GM12891 (cell line): ENCODE data around the gene VPS37C.

Experiments used
- DNase-seq: peaks from one replicate; pipeline ENCODE4 v3.0.0; 2011; ENCODE audit warnings: low spot score; ENCODE audit not compliant: insufficient read length
- FAIRE-seq: peaks from 2 replicates; lab custom pipeline; 2011; peaks lifted over from hg19 to GRCh38; lab: Jason Lieb, UNC
- PAX5 ChIP-seq: IDR thresholded peaks from 2 replicates; pipeline ENCODE4 v1.6.1; 2011; ENCODE audit warnings: low read length, moderate library complexity, mild to moderate bottlenecking; ENCODE audit not compliant: insufficient read depth, severe bottlenecking
- POLR2A ChIP-seq: IDR thresholded peaks from 2 replicates; pipeline ENCODE4 v1.6.1; 2011; ENCODE audit warnings: low read depth, low read length, control low read depth
- POLR2AphosphoS5 ChIP-seq: IDR thresholded peaks from 2 replicates; pipeline ENCODE4 v1.6.1; 2011; ENCODE audit warnings: low read depth, low read length, control low read depth
- POU2F2 ChIP-seq: IDR thresholded peaks from 2 replicates; pipeline ENCODE4 v1.6.1; 2011; ENCODE audit warnings: low read depth, mild to moderate bottlenecking, control low read depth, low read length, moderate library complexity
- SPI1 ChIP-seq: IDR thresholded peaks from 2 replicates; pipeline ENCODE4 v1.6.1; 2011; ENCODE audit warnings: low read depth, low read length, control low read depth
- TAF1 ChIP-seq: IDR thresholded peaks from 2 replicates; pipeline ENCODE4 v1.6.1; 2011; ENCODE audit warnings: low read depth, low read length, control low read depth

Gene VPS37C

DNA sequence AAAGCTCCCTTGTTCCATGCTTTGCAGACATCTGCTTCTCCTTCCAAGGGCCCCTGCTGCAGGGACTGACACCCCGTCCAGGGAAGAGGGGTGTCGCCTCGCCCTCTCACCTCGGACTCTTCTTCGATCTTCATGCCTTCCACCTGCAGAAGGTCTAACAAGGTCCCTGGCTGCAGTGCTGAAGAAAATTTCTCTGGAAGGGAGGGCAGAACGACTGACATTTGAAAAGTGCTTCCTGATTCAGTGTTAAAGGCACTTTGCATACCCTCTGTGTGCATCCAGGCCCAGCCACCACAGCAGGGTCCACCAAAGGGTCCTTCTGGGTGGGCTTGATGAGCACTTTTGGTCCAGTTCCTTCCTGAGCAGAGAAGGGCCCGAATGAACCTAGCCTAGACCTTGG lies 28.1 kb downstream of the VPS37C start:
- DNase-seq = no peak
- FAIRE-seq = no peak
- TF ChIP-seq PAX5 = no peak

GRCh38 chr11:61132646-61133045 lies 28.6 kb downstream of the VPS37C start:
- TF ChIP-seq POLR2AphosphoS5 (no peak), TAF1 (no peak)
- DNase-seq = no peak
- FAIRE-seq = no peak

DNA sequence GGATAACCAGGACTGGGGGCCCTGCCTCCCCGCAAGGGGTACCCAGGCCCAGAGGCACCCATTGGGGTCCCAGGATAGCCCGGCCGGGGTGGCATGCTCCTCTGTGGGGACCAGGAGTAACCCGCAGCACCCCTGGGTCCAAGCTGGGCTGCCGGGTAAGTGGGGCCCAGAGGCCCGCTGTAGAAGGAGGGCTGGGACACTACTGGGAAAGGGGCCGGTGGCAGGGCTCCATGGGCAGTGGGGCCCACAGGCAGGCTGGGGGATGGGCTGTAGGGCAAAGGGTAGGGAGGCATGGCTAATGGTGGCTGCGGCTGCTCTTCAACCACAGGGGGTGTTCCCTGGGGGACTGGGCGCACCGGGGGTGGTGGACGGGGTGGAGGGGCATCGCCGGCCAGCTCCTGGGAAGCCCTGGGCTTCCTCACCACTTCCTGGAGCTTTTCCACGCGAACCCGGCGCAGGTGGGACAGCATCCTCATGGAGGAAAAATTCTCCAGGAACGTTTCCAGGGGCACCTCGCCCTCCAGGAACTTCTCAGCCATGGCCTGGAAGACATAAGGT lies 29.1 kb downstream of the VPS37C start:
- TF ChIP-seq SPI1 (no peak), POLR2AphosphoS5 (no peak), POLR2A (no peak), PAX5 (no peak), TAF1 (no peak), POU2F2 (no peak)
- FAIRE-seq = no peak
- DNase-seq = no peak

GRCh38 chr11:61131586-61131985 lies 29.6 kb downstream of the VPS37C start:
- TF ChIP-seq TAF1 = no peak
- TF ChIP-seq POLR2A = no peak
- TF ChIP-seq SPI1 = no peak
- TF ChIP-seq PAX5 = no peak
- TF ChIP-seq POU2F2 = no peak
- no peak for TF ChIP-seq POLR2AphosphoS5
- no peak for DNase-seq
- FAIRE-seq = no peak

DNA sequence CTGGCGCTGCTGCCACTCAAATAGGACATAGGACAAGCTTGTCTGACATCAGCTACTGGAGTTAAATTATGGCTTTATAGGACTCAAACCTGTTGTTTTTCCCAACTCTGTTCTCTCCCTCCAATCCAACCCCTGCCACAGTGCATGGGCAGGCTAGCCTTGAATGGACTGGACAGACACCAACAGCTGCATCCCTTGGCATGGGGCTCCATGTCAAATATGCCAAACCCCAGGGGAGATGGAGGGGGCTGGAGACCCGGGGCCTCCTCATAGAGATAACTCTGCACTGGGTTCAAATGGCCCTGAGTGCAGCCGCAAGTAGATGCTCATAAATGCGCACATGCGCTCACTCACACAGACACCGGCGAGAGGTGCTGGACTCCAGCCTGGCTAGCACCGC lies 30.0 kb downstream of the VPS37C start:
- FAIRE-seq (no peak), DNase-seq (no peak)
- no peak for TF ChIP-seq POU2F2

DNA sequence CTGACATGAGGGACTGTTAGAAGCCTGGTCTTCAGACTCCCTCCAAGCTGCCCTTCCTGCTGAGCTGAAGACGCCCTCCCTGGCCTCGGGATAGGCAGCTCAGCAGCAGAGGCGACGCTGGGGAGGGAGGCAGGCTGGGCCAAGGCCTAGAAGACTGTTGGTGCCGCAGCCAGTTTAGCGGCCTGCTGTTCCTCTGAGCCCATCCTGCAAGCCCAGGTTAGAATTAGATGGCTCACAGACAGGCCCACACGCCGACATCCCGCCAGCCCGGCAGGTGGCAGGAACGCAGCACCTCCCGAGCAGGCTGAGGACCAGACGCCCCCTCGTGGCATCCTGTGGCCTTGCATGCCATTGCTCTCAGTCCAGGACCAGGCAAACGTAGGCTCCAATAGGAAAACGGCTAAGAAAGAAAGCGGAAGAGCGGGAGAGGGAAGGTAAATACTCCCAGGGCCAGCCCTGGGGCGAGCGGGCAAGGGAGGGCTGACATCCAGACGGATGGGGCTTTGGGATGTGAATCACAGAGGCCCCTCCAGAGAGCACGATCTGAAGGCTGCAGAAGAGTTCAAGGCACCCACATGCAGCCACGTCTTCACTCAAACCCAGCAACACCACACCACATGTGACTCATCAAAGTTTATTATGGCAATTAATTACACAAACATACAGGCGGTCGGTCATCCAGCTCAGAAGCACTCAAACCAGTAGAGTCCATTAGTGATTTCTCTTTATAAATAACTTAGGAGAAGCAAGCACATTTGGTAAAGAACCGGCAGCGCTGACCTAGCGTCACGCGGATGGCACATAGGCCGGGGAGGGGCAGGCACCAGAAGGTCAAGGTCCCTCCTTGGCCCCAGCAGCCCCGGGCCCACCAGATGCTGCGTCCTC lies 31.3 kb downstream of the VPS37C start:
- FAIRE-seq (peak; percentile 99), DNase-seq (peak; percentile 100)
- no peak for TF ChIP-seq POLR2AphosphoS5
- no peak for TF ChIP-seq PAX5
- peak; percentile 52; the same call in 1 of the 2 replicates for TF ChIP-seq POU2F2
- TF ChIP-seq POLR2A = no peak
- no peak for TF ChIP-seq TAF1
- peak; percentile 48; the same call in 1 of the 2 replicates for TF ChIP-seq SPI1

DNA sequence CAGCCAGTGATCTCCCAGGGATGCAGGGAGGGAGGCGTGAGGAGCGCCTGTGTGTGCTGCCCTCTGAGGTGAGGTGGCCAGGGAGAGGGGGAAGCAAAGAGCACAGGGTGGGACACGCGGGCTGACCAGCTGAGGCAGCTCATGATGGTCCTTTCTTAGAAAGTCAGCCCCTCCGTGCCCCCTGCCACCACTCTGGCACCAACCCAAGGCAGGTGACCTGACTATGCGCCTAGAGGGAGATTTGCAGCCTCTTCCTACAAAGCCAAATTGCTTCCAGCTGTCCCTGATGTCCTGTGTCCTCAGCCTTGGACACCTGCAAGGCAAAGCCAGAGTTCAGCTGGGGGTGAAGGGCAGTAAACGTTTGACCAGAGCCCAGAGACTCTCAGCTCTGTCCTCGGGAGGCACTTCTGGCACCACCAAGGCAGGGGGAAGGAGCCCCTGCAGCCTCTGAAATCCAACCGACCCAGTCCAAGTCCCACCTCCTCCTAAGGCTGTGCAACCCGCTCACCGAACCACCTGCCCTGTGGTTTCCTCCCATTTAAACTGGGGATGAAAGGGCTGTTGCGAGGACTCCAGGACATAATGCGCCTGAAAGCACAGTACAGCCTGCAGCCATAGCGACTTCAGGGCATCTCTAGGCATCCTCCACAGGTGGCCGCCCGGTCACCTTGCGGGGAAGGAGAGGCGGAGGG lies 32.1 kb downstream of the VPS37C start:
- DNase-seq (no peak), FAIRE-seq (peak; percentile 31)
- TF ChIP-seq POU2F2 = no peak
- no peak for TF ChIP-seq TAF1

GRCh38 chr11:61127991-61128390 lies 33.2 kb downstream of the VPS37C start:
- TF ChIP-seq SPI1 (no peak), TAF1 (no peak), POLR2A (no peak), POLR2AphosphoS5 (no peak), POU2F2 (no peak), PAX5 (no peak)
- FAIRE-seq (peak; percentile 45), DNase-seq (no peak)

DNA sequence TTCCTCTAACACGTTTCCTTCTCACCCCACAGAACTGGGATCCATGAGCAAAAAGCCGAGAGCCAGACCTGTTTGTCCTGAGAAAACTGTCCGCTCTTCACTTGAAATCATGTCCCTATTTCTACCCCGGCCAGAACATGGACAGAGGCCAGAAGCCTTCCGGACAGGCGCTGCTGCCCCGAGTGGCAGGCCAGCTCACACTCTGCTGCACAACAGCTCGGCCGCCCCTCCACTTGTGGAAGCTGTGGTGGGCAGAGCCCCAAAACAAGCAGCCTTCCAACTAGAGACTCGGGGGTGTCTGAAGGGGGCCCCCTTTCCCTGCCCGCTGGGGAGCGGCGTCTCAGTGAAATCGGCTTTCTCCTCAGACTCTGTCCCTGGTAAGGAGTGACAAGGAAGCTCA lies 35.0 kb downstream of the VPS37C start:
- no peak for TF ChIP-seq TAF1
- no peak for TF ChIP-seq POLR2AphosphoS5
- no peak for TF ChIP-seq POLR2A
- TF ChIP-seq PAX5 = no peak
- no peak for TF ChIP-seq POU2F2
- no peak for TF ChIP-seq SPI1
- no peak for FAIRE-seq

DNA sequence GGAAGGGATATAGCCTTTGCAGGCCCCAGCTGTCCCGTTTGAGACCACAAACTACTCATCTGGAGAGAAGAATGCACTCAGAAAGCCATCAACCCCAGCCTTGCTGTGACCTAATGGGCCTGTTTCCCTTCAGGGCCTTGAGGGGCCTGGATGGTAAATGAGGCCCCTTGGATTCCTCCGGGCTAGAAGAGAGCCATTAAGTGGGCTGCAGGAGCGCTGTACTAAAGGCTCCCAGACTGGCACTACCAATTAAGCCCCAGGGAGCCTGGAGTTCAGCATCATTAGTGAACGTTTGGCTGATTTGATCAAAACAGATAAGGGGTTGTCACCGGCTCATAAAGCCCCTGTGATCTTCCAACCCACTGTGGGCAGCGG lies 35.9 kb downstream of the VPS37C start:
- no peak for DNase-seq
- no peak for FAIRE-seq
- TF ChIP-seq POLR2A (no peak), PAX5 (no peak), POU2F2 (no peak), TAF1 (no peak), POLR2AphosphoS5 (no peak)

More for the DNA sequence above, 35.0 kb downstream of the VPS37C start:
- DNase-seq = no peak
